ENCODE results near the gene RNGTT.

DNA sequence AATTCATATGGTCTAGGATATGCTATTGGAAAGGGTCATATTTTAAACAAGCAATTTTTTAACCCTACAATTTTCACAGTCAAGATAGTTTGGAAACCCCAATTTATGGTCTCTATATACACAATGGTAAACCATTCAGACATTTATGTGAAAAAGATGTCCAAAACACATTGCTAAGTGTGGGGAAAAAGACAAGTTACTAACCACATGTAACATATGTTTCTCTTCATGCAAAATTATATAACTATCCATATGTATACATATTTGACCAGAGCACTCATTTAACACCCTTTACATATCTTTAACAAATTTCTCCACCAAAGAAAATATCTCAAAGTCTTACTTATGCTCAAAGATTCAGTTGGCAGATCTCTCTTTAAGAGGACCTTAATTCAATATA lies 110.6 kb downstream of the RNGTT start:
- TF ChIP-seq, protein P1, sequence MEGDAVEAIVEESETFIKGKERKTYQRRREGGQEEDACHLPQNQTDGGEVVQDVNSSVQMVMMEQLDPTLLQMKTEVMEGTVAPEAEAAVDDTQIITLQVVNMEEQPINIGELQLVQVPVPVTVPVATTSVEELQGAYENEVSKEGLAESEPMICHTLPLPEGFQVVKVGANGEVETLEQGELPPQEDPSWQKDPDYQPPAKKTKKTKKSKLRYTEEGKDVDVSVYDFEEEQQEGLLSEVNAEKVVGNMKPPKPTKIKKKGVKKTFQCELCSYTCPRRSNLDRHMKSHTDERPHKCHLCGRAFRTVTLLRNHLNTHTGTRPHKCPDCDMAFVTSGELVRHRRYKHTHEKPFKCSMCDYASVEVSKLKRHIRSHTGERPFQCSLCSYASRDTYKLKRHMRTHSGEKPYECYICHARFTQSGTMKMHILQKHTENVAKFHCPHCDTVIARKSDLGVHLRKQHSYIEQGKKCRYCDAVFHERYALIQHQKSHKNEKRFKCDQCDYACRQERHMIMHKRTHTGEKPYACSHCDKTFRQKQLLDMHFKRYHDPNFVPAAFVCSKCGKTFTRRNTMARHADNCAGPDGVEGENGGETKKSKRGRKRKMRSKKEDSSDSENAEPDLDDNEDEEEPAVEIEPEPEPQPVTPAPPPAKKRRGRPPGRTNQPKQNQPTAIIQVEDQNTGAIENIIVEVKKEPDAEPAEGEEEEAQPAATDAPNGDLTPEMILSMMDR (IDR thresholded peaks at IDR 0.05; ENCODE audit: low read depth, low read length), result no peak
- TF ChIP-seq MYC (IDR thresholded peaks at IDR 0.05; ENCODE audit: low read depth, low read length), result no peak

All from NB4 (cell line).